HG03108 (cell line): ENCODE measurements around the gene EPHA4.

Source experiments
- ATAC-seq: cut with Tn5 transposase; IDR thresholded peaks from one replicate; pipeline ENCODE4 v1.9.1; 2021; ENCODE audit warnings: moderate library complexity; ENCODE audit not compliant: unreplicated experiment

The EPHA4 gene

GRCh38 chr2:221506469-221506868, 65.6 kb downstream of the EPHA4 start:
- no peak for ATAC-seq

GRCh38 chr2:221505605-221506004, 66.5 kb downstream of the EPHA4 start:
- no peak for ATAC-seq

GRCh38 chr2:221504905-221505304, 67.2 kb downstream of the EPHA4 start:
- no peak for ATAC-seq

- ATAC-seq, result no peak
Measured at GRCh38 chr2:221503965-221504364, 68.1 kb downstream of the EPHA4 start.

- ATAC-seq, result no peak
Measured at GRCh38 chr2:221502270-221503010, 69.7 kb downstream of the EPHA4 start.

GRCh38 chr2:221501883-221502269, 70.2 kb downstream of the EPHA4 start:
- ATAC-seq, result no peak

GRCh38 chr2:221501210-221501882, 70.8 kb downstream of the EPHA4 start:
- ATAC-seq, result no peak

GRCh38 chr2:221500501-221501209, 71.4 kb downstream of the EPHA4 start:
- no peak for ATAC-seq

GRCh38 chr2:221495731-221496130, 76.4 kb downstream of the EPHA4 start:
- ATAC-seq, result no peak

GRCh38 chr2:221494556-221494955, 77.5 kb downstream of the EPHA4 start:
- ATAC-seq, result no peak

- ATAC-seq, result no peak
Measured at GRCh38 chr2:221493391-221493790, 78.7 kb downstream of the EPHA4 start.

- ATAC-seq, result no peak
Measured at GRCh38 chr2:221492636-221493035, 79.5 kb downstream of the EPHA4 start.

- no peak for ATAC-seq
Measured at GRCh38 chr2:221490506-221491060, 81.5 kb downstream of the EPHA4 start.

GRCh38 chr2:221488136-221488807, 83.8 kb downstream of the EPHA4 start:
- no peak for ATAC-seq

- no peak for ATAC-seq
Measured at GRCh38 chr2:221486106-221486505, 86.0 kb downstream of the EPHA4 start.

GRCh38 chr2:221485503-221485870, 86.6 kb downstream of the EPHA4 start:
- ATAC-seq, result no peak

GRCh38 chr2:221484761-221485502, 87.2 kb downstream of the EPHA4 start:
- no peak for ATAC-seq

- no peak for ATAC-seq
Measured at GRCh38 chr2:221482666-221483455, 89.2 kb downstream of the EPHA4 start.

- ATAC-seq, result no peak
Measured at GRCh38 chr2:221480821-221481220, 91.3 kb downstream of the EPHA4 start.

GRCh38 chr2:221480163-221480562, 91.9 kb downstream of the EPHA4 start:
- no peak for ATAC-seq
